Muscle layer of duodenum (tissue), 2 donors: Measurements from ENCODE around the gene SLC7A6OS.
A peak's percentile ranks its signal among the peaks of the same experiment; 100 is the strongest.
"Not testable (repeated sequence)": the region's sequence is repeated elsewhere in the genome, so short reads cannot be mapped to it uniquely, and the experiment has no call there.

Experiments used
- H3K27ac ChIP-seq: one replicate; pipeline ENCODE4 v1.7.0; 2013; ENCODE audit warnings: mild to moderate bottlenecking, low read length
- H3K27me3 ChIP-seq: one replicate; pipeline ENCODE4 v1.7.0; 2013; ENCODE audit warnings: low read depth, mild to moderate bottlenecking, control low read depth, low read length
- H3K36me3 ChIP-seq, 2 donors: one replicate each; pipeline ENCODE4 v1.7.0; 2013; ENCODE audit warnings: low read length in 2 of 2, control low read depth in 1 of 2, mild to moderate bottlenecking in 1 of 2; ENCODE audit not compliant: insufficient read depth in 2 of 2, control insufficient read depth in 1 of 2
- H3K4me1 ChIP-seq, 2 donors: one replicate each; pipeline ENCODE4 v1.7.0; 2013; ENCODE audit warnings: low read length in 2 of 2, mild to moderate bottlenecking in 2 of 2, control low read depth in 1 of 2, moderate library complexity in 1 of 2; ENCODE audit not compliant: insufficient read depth in 2 of 2, control insufficient read depth in 1 of 2
- H3K4me3 ChIP-seq, 2 donors: one replicate each; pipeline ENCODE4 v1.7.0; 2013; ENCODE audit warnings: low read length in 2 of 2, low read depth in 1 of 2, mild to moderate bottlenecking in 1 of 2
- H3K9me3 ChIP-seq, 2 donors: one replicate each; pipeline ENCODE4 v1.7.0; 2013; ENCODE audit warnings: low read length in 2 of 2, control low read depth in 1 of 2, mild to moderate bottlenecking in 1 of 2; ENCODE audit not compliant: control insufficient read depth in 1 of 2
- donor health status: healthy.

Gene SLC7A6OS

GRCh38 chr16:68296693-68297092, 14.1 kb downstream of the SLC7A6OS start:
- H3K9me3 ChIP-seq = no peaks in the 10 kb centered on the region
- peaks cover 44 to 49% of the 10 kb centered on the region in 2 donors for H3K36me3 ChIP-seq
- no peaks in the 10 kb centered on the region for H3K27me3 ChIP-seq
- no peak overlapping the region for H3K4me3 ChIP-seq
- H3K27ac ChIP-seq = no peak overlapping the region
- peaks cover 11 to 21% of the 10 kb centered on the region in 2 donors for H3K4me1 ChIP-seq

- H3K27ac ChIP-seq = no peak overlapping the region
Measured at GRCh38 chr16:68296291-68296690, 14.5 kb downstream of the SLC7A6OS start.

GRCh38 chr16:68292425-68292824, 18.3 kb downstream of the SLC7A6OS start:
- H3K4me3 ChIP-seq = no peak overlapping the region
- H3K27me3 ChIP-seq = no peaks in the 10 kb centered on the region
- peaks cover 4 to 8% of the 10 kb centered on the region in 2 donors for H3K4me1 ChIP-seq
- H3K27ac ChIP-seq = no peak overlapping the region
- H3K36me3 ChIP-seq = peaks cover 28 to 56% of the 10 kb centered on the region in 2 donors
- no peaks in the 10 kb centered on the region for H3K9me3 ChIP-seq

More at GRCh38 chr16:68296291-68296690, 14.5 kb downstream of the SLC7A6OS start:
- Histone ChIP-seq H3K9me3 (no peaks in the 10 kb centered on the region), H3K27me3 (no peaks in the 10 kb centered on the region), H3K36me3 (peaks cover 42 to 49% of the 10 kb centered on the region in 2 donors), H3K4me3 (no peak overlapping the region), H3K4me1 (peaks cover 11 to 21% of the 10 kb centered on the region in 2 donors)

- Histone ChIP-seq H3K9me3 (no peaks in the 10 kb centered on the region), H3K4me1 (peaks cover 8% of the 10 kb centered on the region in 2 donors), H3K36me3 (peaks cover 32 to 51% of the 10 kb centered on the region in 2 donors), H3K4me3 (no peak overlapping the region), H3K27me3 (no peaks in the 10 kb centered on the region), H3K27ac (no peak overlapping the region)
Measured at GRCh38 chr16:68291227-68291626, 19.5 kb downstream of the SLC7A6OS start.

- H3K27ac ChIP-seq = peak overlapping the region; percentile 25
- no peaks in the 10 kb centered on the region for H3K27me3 ChIP-seq
- H3K4me1 ChIP-seq = peaks cover 8 to 12% of the 10 kb centered on the region in 2 donors
- H3K4me3 ChIP-seq = no peak overlapping the region
- H3K9me3 ChIP-seq = no peaks in the 10 kb centered on the region
- H3K36me3 ChIP-seq = peaks cover 26 to 48% of the 10 kb centered on the region in 2 donors
Measured at GRCh38 chr16:68290450-68290849, 20.3 kb downstream of the SLC7A6OS start.

GRCh38 chr16:68289621-68290329, 21.0 kb downstream of the SLC7A6OS start:
- Histone ChIP-seq H3K4me3 (no peak overlapping the region), H3K36me3 (peaks cover 25 to 44% of the 10 kb centered on the region in 2 donors), H3K4me1 (peaks cover 8 to 17% of the 10 kb centered on the region in 2 donors), H3K9me3 (no peaks in the 10 kb centered on the region), H3K27ac (peak overlapping the region; percentile 25), H3K27me3 (no peaks in the 10 kb centered on the region)

GRCh38 chr16:68289202-68289601, 21.5 kb downstream of the SLC7A6OS start:
- Histone ChIP-seq H3K27me3 (no peaks in the 10 kb centered on the region), H3K36me3 (peaks cover 25 to 38% of the 10 kb centered on the region in 2 donors), H3K4me3 (no peak overlapping the region), H3K9me3 (no peaks in the 10 kb centered on the region), H3K27ac (no peak overlapping the region), H3K4me1 (peaks cover 8 to 22% of the 10 kb centered on the region in 2 donors)

GRCh38 chr16:68288796-68289195, 21.9 kb downstream of the SLC7A6OS start:
- H3K27me3 ChIP-seq, H3K27ac ChIP-seq, H3K9me3 ChIP-seq, H3K4me3 ChIP-seq: not testable (repeated sequence)
- peaks cover 8 to 24% of the 10 kb centered on the region in 2 donors for H3K4me1 ChIP-seq
- H3K36me3 ChIP-seq = peaks cover 25 to 37% of the 10 kb centered on the region in 2 donors

- Histone ChIP-seq H3K27me3 (no peaks in the 10 kb centered on the region), H3K4me1 (peaks cover 8 to 24% of the 10 kb centered on the region in 2 donors), H3K36me3 (peaks cover 25 to 37% of the 10 kb centered on the region in 2 donors), H3K4me3 (no peak overlapping the region), H3K27ac (no peak overlapping the region), H3K9me3 (no peaks in the 10 kb centered on the region)
Measured at GRCh38 chr16:68288252-68288650, 22.5 kb downstream of the SLC7A6OS start.

- Histone ChIP-seq H3K36me3 (peaks cover 25 to 32% of the 10 kb centered on the region in 2 donors), H3K27me3 (no peaks in the 10 kb centered on the region), H3K9me3 (no peaks in the 10 kb centered on the region), H3K27ac (no peak overlapping the region), H3K4me1 (peaks cover 8 to 24% of the 10 kb centered on the region in 2 donors), H3K4me3 (no peak overlapping the region)
Measured at GRCh38 chr16:68287276-68288251, 23.2 kb downstream of the SLC7A6OS start.
